NCI-H1436 (cell line): Measurements from ENCODE around the gene ODAD3.
"Not testable (repeated sequence)": the region's sequence is repeated elsewhere in the genome, so short reads cannot be mapped to it uniquely, and the experiment has no call there.

Source experiments
- DNase-seq: peaks from one replicate; lab custom pipeline; 2025; lab: John Stamatoyannopoulos, UW

ODAD3 gene

GRCh38 chr19:11435057-11435832 lies at the start of gene ODAD3, which contains the start of gene PRKCSH:
Gene ODAD3, minus strand, starts transcription at chr19:11435121. Its CDS starts 105 bp downstream, at chr19:11435016.
Gene PRKCSH, plus strand, starts transcription at chr19:11435635. Its CDS starts 483 bp downstream, at chr19:11436118.
- DNase-seq = peak; percentile 99

GRCh38 chr19:11483366-11484111 lies 48.6 kb upstream of the ODAD3 start:
- no peak for DNase-seq

GRCh38 chr19:11482384-11483050 lies 47.6 kb upstream of the ODAD3 start:
- DNase-seq = peak; percentile 87

- peak; percentile 97 for DNase-seq
Observed at GRCh38 chr19:11481534-11482383, 46.8 kb upstream of the ODAD3 start.

- peak; percentile 78 for DNase-seq
Observed at GRCh38 chr19:11480715-11481533, 46.0 kb upstream of the ODAD3 start, which contains the start of gene ELAVL3. Gene ELAVL3, minus strand, starts transcription at chr19:11481046. Its CDS starts 438 bp downstream, at chr19:11480608.

- peak; percentile 32 for DNase-seq
Observed at GRCh38 chr19:11479898-11480714, 45.2 kb upstream of the ODAD3 start.

- DNase-seq = peak; percentile 63
Observed at GRCh38 chr19:11479090-11479897, 44.4 kb upstream of the ODAD3 start.

GRCh38 chr19:11478167-11479089 lies 43.5 kb upstream of the ODAD3 start:
- no peak for DNase-seq

GRCh38 chr19:11475861-11476260 lies 40.9 kb upstream of the ODAD3 start:
- DNase-seq = no peak

- not testable (repeated sequence) for DNase-seq
Observed at GRCh38 chr19:11475343-11475742, 40.4 kb upstream of the ODAD3 start.

GRCh38 chr19:11473725-11474124 lies 38.8 kb upstream of the ODAD3 start:
- DNase-seq = no peak

- DNase-seq = not testable (repeated sequence)
Observed at GRCh38 chr19:11468266-11468845, 33.4 kb upstream of the ODAD3 start.

GRCh38 chr19:11465600-11465999 lies 30.7 kb upstream of the ODAD3 start:
- no peak for DNase-seq

- no peak for DNase-seq
Observed at GRCh38 chr19:11464333-11465265, 29.7 kb upstream of the ODAD3 start.

GRCh38 chr19:11463391-11463790 lies 28.5 kb upstream of the ODAD3 start:
- DNase-seq = no peak

- no peak for DNase-seq
Observed at GRCh38 chr19:11461453-11461852, 26.5 kb upstream of the ODAD3 start.
